ENCODE results near the gene POFUT1.

Gene POFUT1

GRCh38 chr20:32277361-32278198 is 69.9 kb downstream of the POFUT1 start, which contains the start of gene KIF3B (continued):
- TF ChIP-seq ZNF791 (tag by site-specific recombination; IDR thresholded peaks at IDR 0.05) (no peak), ZBTB21 (tag by site-specific recombination; IDR thresholded peaks at IDR 0.05) (no peak), ZBTB48 (tag by site-specific recombination; IDR thresholded peaks at IDR 0.05) (no peak), SETDB1 (IDR thresholded peaks at IDR 0.05; ENCODE audit: insufficient read length, low read length) (no peak), ZNF677 (tag by site-specific recombination; IDR thresholded peaks at IDR 0.05) (no peak), ZNF211 (tag by site-specific recombination; IDR thresholded peaks at IDR 0.05; ENCODE audit: low read depth) (no peak), HIC1 (tag by site-specific recombination; IDR thresholded peaks at IDR 0.05) (no peak), ZNF292 (tag by site-specific recombination; IDR thresholded peaks at IDR 0.05; ENCODE audit: borderline replicate concordance, low read depth) (no peak), TSHZ1 (tag by site-specific recombination; IDR thresholded peaks at IDR 0.05; ENCODE audit: borderline replicate concordance) (no peak; the same call in 1 of the 2 replicates), AEBP2 (tag by site-specific recombination; IDR thresholded peaks at IDR 0.05; ENCODE audit: borderline replicate concordance) (no peak), ZNF785 (tag by site-specific recombination; IDR thresholded peaks at IDR 0.05) (no peak), SCRT2 (tag by site-specific recombination; IDR thresholded peaks at IDR 0.05) (no peak), ZBTB11 (tag by site-specific recombination; conservative IDR thresholded peaks at IDR 0.05; ENCODE audit: low read depth) (peak; percentile 70), ZNF423 (tag by site-specific recombination; IDR thresholded peaks at IDR 0.05) (no peak), ZNF23 (tag by site-specific recombination; IDR thresholded peaks at IDR 0.05; ENCODE audit: borderline replicate concordance) (no peak), ZNF76 (tag by site-specific recombination; IDR thresholded peaks at IDR 0.05; ENCODE audit: borderline replicate concordance, low read depth) (peak; percentile 65; the same call in 1 of the 2 replicates), ZNF324 (tag by site-specific recombination; IDR thresholded peaks at IDR 0.05) (peak; percentile 73), ZNF571 (tag by site-specific recombination; IDR thresholded peaks at IDR 0.05) (no peak), BCL11B (tag by site-specific recombination; IDR thresholded peaks at IDR 0.05; ENCODE audit: low read depth) (no peak), ZNF792 (tag by site-specific recombination; IDR thresholded peaks at IDR 0.05) (no peak), ZNF2 (tag by site-specific recombination; IDR thresholded peaks at IDR 0.05) (no peak), ZNF626 (tag by site-specific recombination; IDR thresholded peaks at IDR 0.05) (no peak), TCF7L2 (IDR thresholded peaks at IDR 0.05; ENCODE audit: borderline replicate concordance, low read depth, low read length) (no peak), ZNF830 (tag by site-specific recombination; IDR thresholded peaks at IDR 0.05; ENCODE audit: low read depth) (no peak)
- TF ChIP-seq, protein P1, sequence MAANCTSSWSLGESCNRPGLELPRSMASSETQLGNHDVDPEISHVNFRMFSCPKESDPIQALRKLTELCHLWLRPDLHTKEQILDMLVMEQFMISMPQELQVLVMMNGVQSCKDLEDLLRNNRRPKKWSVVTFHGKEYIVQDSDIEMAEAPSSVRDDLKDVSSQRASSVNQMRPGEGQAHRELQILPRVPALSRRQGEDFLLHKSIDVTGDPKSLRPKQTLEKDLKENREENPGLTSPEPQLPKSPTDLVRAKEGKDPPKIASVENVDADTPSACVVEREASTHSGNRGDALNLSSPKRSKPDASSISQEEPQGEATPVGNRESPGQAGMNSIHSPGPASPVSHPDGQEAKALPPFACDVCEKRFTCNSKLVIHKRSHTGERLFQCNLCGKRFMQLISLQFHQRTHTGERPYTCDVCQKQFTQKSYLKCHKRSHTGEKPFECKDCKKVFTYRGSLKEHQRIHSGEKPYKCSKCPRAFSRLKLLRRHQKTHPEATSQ (tag by site-specific recombination; IDR thresholded peaks at IDR 0.05) = no peak
- TF ChIP-seq, protein P2, sequence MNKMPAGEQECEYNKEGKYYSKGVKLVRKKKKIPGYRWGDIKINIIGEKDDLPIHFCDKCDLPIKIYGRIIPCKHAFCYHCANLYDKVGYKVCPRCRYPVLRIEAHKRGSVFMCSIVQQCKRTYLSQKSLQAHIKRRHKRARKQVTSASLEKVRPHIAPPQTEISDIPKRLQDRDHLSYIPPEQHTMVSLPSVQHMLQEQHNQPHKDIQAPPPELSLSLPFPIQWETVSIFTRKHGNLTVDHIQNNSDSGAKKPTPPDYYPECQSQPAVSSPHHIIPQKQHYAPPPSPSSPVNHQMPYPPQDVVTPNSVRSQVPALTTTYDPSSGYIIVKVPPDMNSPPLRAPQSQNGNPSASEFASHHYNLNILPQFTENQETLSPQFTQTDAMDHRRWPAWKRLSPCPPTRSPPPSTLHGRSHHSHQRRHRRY (tag by site-specific recombination; IDR thresholded peaks at IDR 0.05) = no peak
